Measurements from ENCODE around the gene DOP1B.
"Not testable (repeated sequence)": the region's sequence is repeated elsewhere in the genome, so short reads cannot be mapped to it uniquely, and the experiment has no call there.

Gene DOP1B

GRCh38 chr21:36199021-36199420, 42.4 kb downstream of the DOP1B start:
- no peak for FAIRE-seq

GRCh38 chr21:36199575-36199974, 43.0 kb downstream of the DOP1B start:
- not testable (repeated sequence) for DNase-seq (ENCODE audit: insufficient read length, low spot score); FAIRE-seq

More at GRCh38 chr21:36199021-36199420, 42.4 kb downstream of the DOP1B start:
- DNase-seq (ENCODE audit: insufficient read length, low spot score), result no peak

GRCh38 chr21:36200081-36200561, 43.5 kb downstream of the DOP1B start:
- FAIRE-seq (no peak), DNase-seq (ENCODE audit: insufficient read length, low spot score) (no peak)

GRCh38 chr21:36202726-36203602, 46.3 kb downstream of the DOP1B start:
- FAIRE-seq (no peak), DNase-seq (ENCODE audit: insufficient read length, low spot score) (no peak)

GRCh38 chr21:36203603-36203889, 46.9 kb downstream of the DOP1B start:
- peak; percentile 20 for DNase-seq (ENCODE audit: insufficient read length, low spot score)
- FAIRE-seq, result peak; percentile 8

GRCh38 chr21:36204980-36205379, 48.4 kb downstream of the DOP1B start:
- FAIRE-seq (no peak), DNase-seq (ENCODE audit: insufficient read length, low spot score) (no peak)

GRCh38 chr21:36205962-36206361, 49.3 kb downstream of the DOP1B start:
- FAIRE-seq (no peak), DNase-seq (ENCODE audit: insufficient read length, low spot score) (no peak)

All from GM19239 (cell line).